MM.1S (cell line): Measurements from ENCODE around the gene NARF.

Experiments used
- CTCF ChIP-seq: fragments of 300-600 bp; sonication (generic); IDR thresholded peaks from 2 replicates; pipeline ENCODE4 v1.5.1; 2016; ENCODE audit warnings: antibody characterized with exemption, low read length, mixed read lengths
- EZH2phosphoT487 ChIP-seq: fragments of 300-600 bp; sonication (generic); IDR thresholded peaks from 2 replicates; pipeline ENCODE4 v1.6.1; 2018; ENCODE audit warnings: antibody characterized with exemption, low read length

- TF ChIP-seq EZH2phosphoT487 (no peak), CTCF (no peak)
These were observed 4.8 kb downstream of the NARF start for GRCh38 chr17:82463391-82463790.
